Measurements from ENCODE around the gene AKT1S1. TPM values are rescaled to one million over a fixed set of nuclear protein-coding genes. Genes with fewer than 3 reads are reported as not detected.

AKT1S1 gene
- total RNA-seq, 1 donor from 2014 or later, result 4.1 TPM

GRCh38 chr19:49908480-49909420, 31.6 kb upstream of the AKT1S1 start:
- FAIRE-seq (no peak), DNase-seq (ENCODE audit: low spot score in 2 of 2) (no peak)

GRCh38 chr19:49907745-49908446, 30.7 kb upstream of the AKT1S1 start:
- FAIRE-seq (no peak), DNase-seq (ENCODE audit: low spot score in 2 of 2) (no peak)

- FAIRE-seq (no peak), DNase-seq (ENCODE audit: low spot score in 2 of 2) (peak in 1 of 2 donors; percentile 51)
Measured at GRCh38 chr19:49906879-49907564, 29.9 kb upstream of the AKT1S1 start.

GRCh38 chr19:49904136-49904535, 27.0 kb upstream of the AKT1S1 start:
- FAIRE-seq (no peak), DNase-seq (ENCODE audit: low spot score in 2 of 2) (no peak)

- FAIRE-seq (no peak), DNase-seq (ENCODE audit: low spot score in 2 of 2) (no peak)
Measured at GRCh38 chr19:49896863-49897621, 19.9 kb upstream of the AKT1S1 start, which contains the start of gene IL4I1. IL4I1 (minus strand) TSS chr19:49896887; CDS start chr19:49896160, 727 bp downstream.

GRCh38 chr19:49895566-49896297, 18.6 kb upstream of the AKT1S1 start:
- FAIRE-seq (no peak), DNase-seq (ENCODE audit: low spot score in 2 of 2) (no peak)

GRCh38 chr19:49894879-49895565, 17.9 kb upstream of the AKT1S1 start:
- no peak for FAIRE-seq
- DNase-seq (ENCODE audit: low spot score in 2 of 2), result no peak

- no peak for DNase-seq (ENCODE audit: low spot score in 2 of 2)
- FAIRE-seq, result no peak
Measured at GRCh38 chr19:49894011-49894664, 17.0 kb upstream of the AKT1S1 start.

GRCh38 chr19:49892716-49893115, 15.6 kb upstream of the AKT1S1 start:
- FAIRE-seq, result no peak
- no peak for DNase-seq (ENCODE audit: low spot score in 2 of 2)

- FAIRE-seq (no peak), DNase-seq (ENCODE audit: low spot score in 2 of 2) (no peak)
Measured at GRCh38 chr19:49891393-49891792, 14.2 kb upstream of the AKT1S1 start.

GRCh38 chr19:49890349-49891311, 13.5 kb upstream of the AKT1S1 start:
- no peak for FAIRE-seq
- no peak for DNase-seq (ENCODE audit: low spot score in 2 of 2)

GRCh38 chr19:49889687-49890348, 12.7 kb upstream of the AKT1S1 start:
- no peak for FAIRE-seq
- DNase-seq (ENCODE audit: low spot score in 2 of 2), result peak; percentile 76 to 85

GRCh38 chr19:49889038-49889686, 12.0 kb upstream of the AKT1S1 start:
- DNase-seq (ENCODE audit: low spot score in 2 of 2) (no peak), FAIRE-seq (no peak)

- FAIRE-seq (no peak), DNase-seq (ENCODE audit: low spot score in 2 of 2) (no peak)
Measured at GRCh38 chr19:49888510-49888824, 11.3 kb upstream of the AKT1S1 start.

GRCh38 chr19:49887665-49888509, 10.7 kb upstream of the AKT1S1 start:
- FAIRE-seq (no peak), DNase-seq (ENCODE audit: low spot score in 2 of 2) (no peak)
